Spleen (tissue), 7 donors: Measurements from ENCODE around the gene DIDO1.

Experiments
- CTCF ChIP-seq, 11 experiments: fragments of 200-600 bp in 7 of 11; fragments of 450-650 bp in 4 of 11; sonication (generic) in 4 of 11; IDR thresholded peaks in 8 of 11; conservative IDR thresholded peaks in 3 of 11; 1 replicate in 7 of 11; 2 replicates in 4 of 11; pipeline versions ENCODE4 v1.4.0 to v1.8.0; 2016 to 2021; ENCODE audit warnings: antibody characterized with exemption in 11 of 11, inconsistent platforms in 4 of 11, mild to moderate bottlenecking in 1 of 11
- POLR2A ChIP-seq, 3 donors: fragments of 450-650 bp; IDR thresholded peaks; one replicate each; pipeline ENCODE4 v1.5.1; 2017; ENCODE audit warnings: antibody characterized with exemption in 3 of 3, mild to moderate bottlenecking in 1 of 3
- donor health status: DM: no; HTN: no; CAD: no; lungs with moderate emphysema.
- donor health status: DM: no; HTN: no; CAD: no.
- donor health status: DM: no; HTN: no; CAD: no.

- TF ChIP-seq POLR2A (IDR thresholded peaks at IDR 0.05) (no peak), CTCF (IDR thresholded peaks at IDR 0.05 in 8 of 11, conservative IDR thresholded peaks at IDR 0.05 in 3 of 11) (no peak)
Measured at GRCh38 chr20:62897666-62898065, 28.6 kb downstream of the DIDO1 start.
